HG03196 (cell line): ENCODE data around the gene PRDX6.
A peak's percentile ranks its signal among the peaks of the same experiment; 100 is the strongest.
"Not testable (repeated sequence)": the region's sequence is repeated elsewhere in the genome, so short reads cannot be mapped to it uniquely, and the experiment has no call there.

ENCODE experiments used
- ATAC-seq: cut with Tn5 transposase; IDR thresholded peaks from one replicate; pipeline ENCODE4 v1.9.1; 2021; ENCODE audit not compliant: unreplicated experiment

The PRDX6 gene

GRCh38 chr1:173467426-173467825 is 9.7 kb upstream of the PRDX6 start:
- ATAC-seq: no peak

GRCh38 chr1:173469656-173470055 is 7.5 kb upstream of the PRDX6 start:
- no peak for ATAC-seq

GRCh38 chr1:173470608-173471007 is 6.5 kb upstream of the PRDX6 start:
- ATAC-seq: no peak

GRCh38 chr1:173473599-173474011 is 3.5 kb upstream of the PRDX6 start:
- no peak for ATAC-seq

- no peak for ATAC-seq
Observed at GRCh38 chr1:173474097-173474779, 2.9 kb upstream of the PRDX6 start.

GRCh38 chr1:173474780-173475421 is 2.2 kb upstream of the PRDX6 start:
- ATAC-seq: not testable (repeated sequence)

GRCh38 chr1:173475564-173476196 is 1.5 kb upstream of the PRDX6 start:
- no peak for ATAC-seq

- ATAC-seq: no peak
Observed at GRCh38 chr1:173476197-173476664, 904 bp upstream of the PRDX6 start.

- peak; percentile 97 for ATAC-seq
Observed at GRCh38 chr1:173476665-173477285, 360 bp upstream of the PRDX6 start.

- ATAC-seq: no peak
Observed at GRCh38 chr1:173478094-173478674, 1.0 kb downstream of the PRDX6 start.

- no peak for ATAC-seq
Observed at GRCh38 chr1:173479649-173480048, 2.5 kb downstream of the PRDX6 start.

- ATAC-seq: no peak
Observed at GRCh38 chr1:173481195-173481772, 4.1 kb downstream of the PRDX6 start.

- no peak for ATAC-seq
Observed at GRCh38 chr1:173482683-173483082, 5.5 kb downstream of the PRDX6 start.

GRCh38 chr1:173484276-173484675 is 7.1 kb downstream of the PRDX6 start:
- no peak for ATAC-seq

GRCh38 chr1:173485401-173485800 is 8.3 kb downstream of the PRDX6 start:
- ATAC-seq: no peak

GRCh38 chr1:173488001-173488400 is 10.9 kb downstream of the PRDX6 start:
- no peak for ATAC-seq

GRCh38 chr1:173489149-173489600 is 12.0 kb downstream of the PRDX6 start:
- ATAC-seq: no peak

GRCh38 chr1:173489929-173490328 is 12.8 kb downstream of the PRDX6 start:
- ATAC-seq: no peak

- ATAC-seq: no peak
Observed at GRCh38 chr1:173491508-173491907, 14.4 kb downstream of the PRDX6 start.

- not testable (repeated sequence) for ATAC-seq
Observed at GRCh38 chr1:173493125-173493524, 16.0 kb downstream of the PRDX6 start.
